ENCODE results near the gene IGFBP4. TPM values are rescaled to one million over a fixed set of nuclear protein-coding genes. Genes with fewer than 3 reads are reported as not detected.
A peak's percentile ranks its signal among the peaks of the same experiment; 100 is the strongest.

IGFBP4 gene
- total RNA-seq, 4 donors from 2014 or later = 209 to 428 (median 281) TPM

DNA sequence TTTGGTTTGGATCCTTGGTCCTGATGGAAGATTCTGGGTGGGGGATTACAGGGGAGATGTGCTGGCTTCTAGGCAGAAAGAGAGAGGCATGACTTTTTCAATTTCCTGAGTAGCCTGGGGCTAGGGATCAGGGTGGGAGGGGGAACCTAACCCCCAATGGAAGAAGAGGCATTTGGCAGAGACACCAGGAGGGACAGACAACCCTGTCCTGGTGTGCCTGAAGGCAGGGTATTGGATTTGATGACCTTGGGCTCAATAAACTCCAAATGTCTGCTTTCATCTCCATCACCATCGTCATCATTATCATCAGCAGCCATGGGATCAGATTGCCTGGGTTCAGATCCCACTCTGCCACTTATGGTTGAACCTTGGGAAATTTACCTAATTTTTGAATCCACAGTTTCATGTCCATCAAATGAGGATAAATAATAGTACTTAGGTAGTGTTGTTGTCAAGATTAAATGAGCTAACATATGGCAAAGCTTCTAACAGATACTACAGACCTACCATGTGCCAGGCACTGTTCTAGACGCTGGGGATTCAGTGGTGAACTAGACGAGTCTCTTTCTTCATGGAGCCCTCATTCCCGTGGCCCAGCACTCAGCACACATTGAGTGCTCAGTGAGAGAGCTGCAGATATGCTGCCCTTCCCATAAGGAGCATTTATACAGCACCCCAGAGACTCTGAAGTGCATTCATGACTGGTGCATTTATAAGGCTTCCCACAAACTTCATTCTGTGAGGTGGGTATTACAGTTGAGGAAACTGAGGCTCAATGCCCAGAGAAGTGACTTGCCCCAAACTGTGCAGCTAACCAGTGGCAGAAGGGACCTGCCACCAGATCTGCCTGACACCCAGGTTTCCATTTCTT, 26.8 kb downstream of the IGFBP4 start:
- Histone ChIP-seq H3K27me3 (no peaks in the 10 kb centered on the region), H3K9me3 (no peaks in the 10 kb centered on the region), H3K27ac (peak overlapping the region in 1 of 4 donors; percentile 85), H3K36me3 (no peaks in the 10 kb centered on the region), H3K4me1 (peaks cover 2 to 46% (median 6%) of the 10 kb centered on the region in 3 donors), H3K4me3 (no peak overlapping the region)
- TF ChIP-seq POLR2A (IDR thresholded peaks at IDR 0.05) = no peak
- TF ChIP-seq EP300 (IDR thresholded peaks at IDR 0.05) = no peak
- no peak for TF ChIP-seq POLR2AphosphoS5 (IDR thresholded peaks at IDR 0.05)
- TF ChIP-seq, protein P1, sequence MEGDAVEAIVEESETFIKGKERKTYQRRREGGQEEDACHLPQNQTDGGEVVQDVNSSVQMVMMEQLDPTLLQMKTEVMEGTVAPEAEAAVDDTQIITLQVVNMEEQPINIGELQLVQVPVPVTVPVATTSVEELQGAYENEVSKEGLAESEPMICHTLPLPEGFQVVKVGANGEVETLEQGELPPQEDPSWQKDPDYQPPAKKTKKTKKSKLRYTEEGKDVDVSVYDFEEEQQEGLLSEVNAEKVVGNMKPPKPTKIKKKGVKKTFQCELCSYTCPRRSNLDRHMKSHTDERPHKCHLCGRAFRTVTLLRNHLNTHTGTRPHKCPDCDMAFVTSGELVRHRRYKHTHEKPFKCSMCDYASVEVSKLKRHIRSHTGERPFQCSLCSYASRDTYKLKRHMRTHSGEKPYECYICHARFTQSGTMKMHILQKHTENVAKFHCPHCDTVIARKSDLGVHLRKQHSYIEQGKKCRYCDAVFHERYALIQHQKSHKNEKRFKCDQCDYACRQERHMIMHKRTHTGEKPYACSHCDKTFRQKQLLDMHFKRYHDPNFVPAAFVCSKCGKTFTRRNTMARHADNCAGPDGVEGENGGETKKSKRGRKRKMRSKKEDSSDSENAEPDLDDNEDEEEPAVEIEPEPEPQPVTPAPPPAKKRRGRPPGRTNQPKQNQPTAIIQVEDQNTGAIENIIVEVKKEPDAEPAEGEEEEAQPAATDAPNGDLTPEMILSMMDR (IDR thresholded peaks at IDR 0.05) = no peak
- no peak for ATAC-seq
- WGBS, 2 donors (ENCODE audit: low coverage in 1 of 2) = 100% methylated on average over 1 of the region's 4 CpGs

DNA sequence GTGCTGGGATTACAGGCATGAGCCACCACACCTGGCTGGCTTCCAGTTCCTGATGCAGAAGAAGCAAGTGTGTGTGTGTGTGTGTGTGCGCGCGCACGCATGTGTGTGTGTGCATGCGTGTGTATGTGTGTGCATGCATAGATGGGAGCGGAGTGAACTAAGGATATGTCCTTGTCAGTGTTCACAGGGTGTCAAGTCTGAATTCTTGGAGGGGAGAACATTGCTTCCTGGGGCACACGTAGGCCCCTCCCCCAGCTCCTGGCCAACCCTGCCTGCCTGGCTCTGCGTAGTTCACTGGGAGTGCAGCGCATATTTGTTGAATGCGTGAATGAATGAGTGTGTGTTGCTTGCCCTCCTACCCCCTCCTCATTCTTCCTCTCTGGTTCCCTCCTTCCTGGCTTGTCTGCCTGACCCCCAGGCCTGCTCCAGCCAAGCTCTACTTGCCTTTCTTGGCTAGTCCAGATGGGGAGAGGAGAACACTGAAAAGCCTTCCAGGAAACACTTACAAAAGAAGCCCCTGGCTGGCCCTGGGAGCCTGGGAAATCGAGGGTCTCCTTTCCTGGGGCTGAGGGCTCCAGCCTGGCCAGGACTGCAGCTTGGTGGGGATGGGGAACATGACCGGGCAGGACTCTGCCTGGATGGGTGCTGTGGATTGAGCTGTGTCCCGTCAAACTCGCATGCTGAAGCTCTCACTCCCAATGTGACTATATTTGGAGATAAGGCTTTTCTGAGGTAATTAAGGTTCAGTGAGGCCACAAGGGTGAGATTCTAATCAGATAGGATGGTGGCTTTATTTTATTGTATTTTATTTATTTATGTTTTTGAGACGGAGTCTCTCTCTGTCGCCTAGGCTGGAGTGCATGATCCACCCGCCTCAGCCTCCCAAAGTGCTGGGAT, 27.9 kb downstream of the IGFBP4 start:
- peak overlapping the region; percentile 15 to 85 (median 72) for H3K27ac ChIP-seq
- H3K4me1 ChIP-seq = peaks cover 2 to 57% (median 15%) of the 10 kb centered on the region in 3 donors
- 70% methylated on average over 14 of the region's 17 CpGs; no CpG with 5 or more reads in 1 of the 2 donors for WGBS, 2 donors (ENCODE audit: low coverage in 1 of 2)
- no peaks in the 10 kb centered on the region for H3K9me3 ChIP-seq
- H3K36me3 ChIP-seq = no peaks in the 10 kb centered on the region
- H3K4me3 ChIP-seq = no peak overlapping the region
- no peak for TF ChIP-seq EP300 (IDR thresholded peaks at IDR 0.05)
- peak; percentile 76 for TF ChIP-seq POLR2AphosphoS5 (IDR thresholded peaks at IDR 0.05)
- no peaks in the 10 kb centered on the region for H3K27me3 ChIP-seq
- peak; percentile 74 for ATAC-seq

DNA sequence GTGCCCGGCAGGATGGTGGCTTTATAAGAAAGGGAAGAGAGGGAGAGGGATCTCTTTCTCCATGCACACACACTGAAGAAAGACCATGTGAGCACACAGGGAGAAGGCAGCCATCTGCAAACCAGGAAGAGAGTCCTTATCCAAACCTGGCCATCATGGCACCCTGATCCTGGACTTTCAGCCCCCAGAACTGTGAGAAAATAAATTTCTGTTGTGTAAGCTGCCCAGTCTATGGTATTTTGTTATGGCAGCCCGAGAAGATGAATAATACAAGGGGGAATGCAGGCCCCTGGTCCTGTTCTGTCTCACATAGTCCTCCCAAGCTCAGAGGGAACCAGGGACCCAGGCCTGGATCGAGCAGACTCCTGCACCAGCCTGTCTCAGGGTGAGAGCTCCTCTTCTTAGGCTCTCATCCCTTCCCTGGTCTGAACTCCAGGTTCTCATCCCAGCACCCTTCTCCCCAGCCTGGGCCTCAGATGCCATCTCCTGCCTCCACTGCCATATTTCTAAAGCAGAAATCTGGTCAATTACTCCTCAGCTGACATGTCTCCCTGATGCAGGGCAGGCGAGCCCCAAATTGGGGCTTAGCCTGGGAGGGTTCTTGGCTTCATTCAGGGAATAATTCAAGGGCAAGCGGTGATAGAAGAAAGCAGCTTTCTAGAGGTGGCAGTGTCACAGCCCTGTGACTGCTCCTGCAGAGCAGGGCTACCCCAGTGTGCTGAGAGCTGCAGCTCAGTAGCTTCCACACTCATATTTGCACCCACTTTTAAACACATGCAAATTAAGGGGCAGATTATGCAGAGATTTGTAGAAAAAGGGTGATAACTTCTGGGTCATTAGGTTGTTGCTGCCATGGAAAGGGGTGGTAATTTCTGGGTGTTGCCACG, 28.8 kb downstream of the IGFBP4 start:
- no peak for ATAC-seq
- peaks cover 2 to 63% (median 15%) of the 10 kb centered on the region in 3 donors for H3K4me1 ChIP-seq
- no peaks in the 10 kb centered on the region for H3K9me3 ChIP-seq
- 54 to 59% methylated on average over 3 to 4 of the region's 6 CpGs for WGBS, 2 donors (ENCODE audit: low coverage in 1 of 2)
- H3K27ac ChIP-seq = peak overlapping the region; percentile 15 to 85 (median 72)
- TF ChIP-seq POLR2AphosphoS5 (IDR thresholded peaks at IDR 0.05) (peak; percentile 38), POLR2A (IDR thresholded peaks at IDR 0.05) (no peak)
- TF ChIP-seq, protein P1 (IDR thresholded peaks at IDR 0.05) = no peak
- H3K27me3 ChIP-seq = no peaks in the 10 kb centered on the region
- no peak overlapping the region for H3K4me3 ChIP-seq
- no peaks in the 10 kb centered on the region for H3K36me3 ChIP-seq

DNA sequence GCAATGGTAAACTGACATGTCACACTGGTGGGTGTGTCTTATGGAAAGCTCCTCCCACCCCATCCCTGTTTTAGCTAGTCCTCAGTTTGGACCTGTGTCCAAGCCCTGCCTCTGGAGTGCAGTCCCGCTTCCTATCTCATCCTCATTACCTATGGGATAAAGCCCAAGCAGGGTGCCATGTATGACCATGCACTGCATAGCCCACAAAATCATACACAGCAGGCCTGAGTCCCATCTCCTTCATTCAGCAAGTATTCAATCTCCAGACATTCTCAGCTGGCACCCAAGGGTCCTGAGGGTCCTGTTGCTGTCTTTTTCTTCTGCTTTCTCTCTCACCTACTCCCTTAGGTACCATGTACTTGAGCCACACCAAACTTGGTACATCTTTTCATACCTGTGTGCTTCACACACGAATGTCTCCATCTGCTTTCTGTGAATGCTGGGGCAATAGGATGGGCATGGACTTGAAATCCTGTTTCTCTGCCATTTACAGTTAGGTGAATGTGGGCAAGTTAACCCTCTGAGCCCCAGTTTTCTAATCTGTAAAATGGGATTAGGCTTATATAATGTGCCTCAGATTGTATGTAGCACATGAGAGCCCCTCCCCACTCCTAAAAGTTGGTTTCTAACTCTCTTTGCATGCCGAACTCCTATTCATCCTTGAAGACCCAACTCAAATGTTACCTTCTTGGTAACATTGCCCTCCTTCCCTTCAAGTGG, 29.6 kb downstream of the IGFBP4 start:
- 92 to 94% methylated on average over 2 to 3 of the region's 3 CpGs for WGBS, 2 donors (ENCODE audit: low coverage in 1 of 2)
- no peaks in the 10 kb centered on the region for H3K9me3 ChIP-seq
- peak overlapping the region in 3 of 4 donors; percentile 70 to 85 (median 75) for H3K27ac ChIP-seq
- H3K4me3 ChIP-seq = no peak overlapping the region
- no peak for TF ChIP-seq POLR2A (IDR thresholded peaks at IDR 0.05)
- no peak for TF ChIP-seq EP300 (IDR thresholded peaks at IDR 0.05)
- no peak for TF ChIP-seq POLR2AphosphoS5 (IDR thresholded peaks at IDR 0.05)
- TF ChIP-seq, protein P1 (IDR thresholded peaks at IDR 0.05) = no peak
- ATAC-seq = no peak
- H3K27me3 ChIP-seq = no peaks in the 10 kb centered on the region
- H3K4me1 ChIP-seq = peaks cover 2 to 63% (median 15%) of the 10 kb centered on the region in 3 donors
- no peaks in the 10 kb centered on the region for H3K36me3 ChIP-seq
